ENCODE measurements around the gene PCSK9. TPM values are rescaled to one million over a fixed set of nuclear protein-coding genes. Genes with fewer than 3 reads are reported as not detected.

The PCSK9 gene
- total RNA-seq, 1 donor from 2014 or later: not detected

- intact Hi-C loops (cut with DNase I): no loop called here
- ATAC-seq (ENCODE audit: poor library complexity) (no peak), DNase-seq (no peak)
These were observed 390 bp upstream of the PCSK9 start for GRCh38 chr1:55038974-55039341.

GRCh38 chr1:55040083-55040932 lies 960 bp downstream of the PCSK9 start:
- intact Hi-C loops (cut with DNase I): no loop called here
- no peak for DNase-seq
- peak; percentile 17 for ATAC-seq (ENCODE audit: poor library complexity)

GRCh38 chr1:55040933-55041494 lies 1.7 kb downstream of the PCSK9 start:
- intact Hi-C loops (cut with DNase I): no loop called here
- ATAC-seq (ENCODE audit: poor library complexity): no peak
- no peak for DNase-seq

- intact Hi-C loops (cut with DNase I): no loop called here
- no peak for DNase-seq
- ATAC-seq (ENCODE audit: poor library complexity): no peak
These were observed 2.3 kb downstream of the PCSK9 start for GRCh38 chr1:55041613-55042012.

- ATAC-seq (ENCODE audit: poor library complexity) (no peak), DNase-seq (no peak)
- intact Hi-C loops (cut with DNase I): no loop called here
These were observed 3.7 kb downstream of the PCSK9 start for GRCh38 chr1:55043011-55043410.

GRCh38 chr1:55043726-55044125 lies 4.4 kb downstream of the PCSK9 start:
- ATAC-seq (ENCODE audit: poor library complexity): no peak
- intact Hi-C loops (cut with DNase I): no loop called here
- no peak for DNase-seq

GRCh38 chr1:55044617-55045397 lies 5.5 kb downstream of the PCSK9 start:
- intact Hi-C loops (cut with DNase I): no loop called here
- ATAC-seq (ENCODE audit: poor library complexity): no peak
- no peak for DNase-seq

GRCh38 chr1:55045430-55045829 lies 6.1 kb downstream of the PCSK9 start:
- DNase-seq (no peak), ATAC-seq (ENCODE audit: poor library complexity) (no peak)
- intact Hi-C loops (cut with DNase I): no loop called here

GRCh38 chr1:55046871-55047270 lies 7.5 kb downstream of the PCSK9 start:
- intact Hi-C loops (cut with DNase I): no loop called here
- DNase-seq: no peak
- ATAC-seq (ENCODE audit: poor library complexity): no peak

- intact Hi-C loops (cut with DNase I): no loop called here
- DNase-seq: no peak
- no peak for ATAC-seq (ENCODE audit: poor library complexity)
These were observed 8.3 kb downstream of the PCSK9 start for GRCh38 chr1:55047611-55048010.

GRCh38 chr1:55048453-55049270 lies 9.3 kb downstream of the PCSK9 start:
- intact Hi-C loops (cut with DNase I): no loop called here
- ATAC-seq (ENCODE audit: poor library complexity): no peak
- no peak for DNase-seq

- DNase-seq (no peak), ATAC-seq (ENCODE audit: poor library complexity) (no peak)
- intact Hi-C loops (cut with DNase I): no loop called here
These were observed 10.0 kb downstream of the PCSK9 start for GRCh38 chr1:55049271-55049913.

- DNase-seq: peak; percentile 68
- intact Hi-C loops (cut with DNase I): no loop called here
- ATAC-seq (ENCODE audit: poor library complexity): peak; percentile 54
These were observed 10.5 kb downstream of the PCSK9 start for GRCh38 chr1:55049914-55050278.

GRCh38 chr1:55050283-55050682 lies 10.9 kb downstream of the PCSK9 start:
- DNase-seq (no peak), ATAC-seq (ENCODE audit: poor library complexity) (peak; percentile 7)
- intact Hi-C loops (cut with DNase I): no loop called here

- intact Hi-C loops (cut with DNase I): no loop called here
- ATAC-seq (ENCODE audit: poor library complexity) (no peak), DNase-seq (no peak)
These were observed 11.8 kb downstream of the PCSK9 start for GRCh38 chr1:55051169-55051568.

- DNase-seq (no peak), ATAC-seq (ENCODE audit: poor library complexity) (no peak)
- intact Hi-C loops (cut with DNase I): no loop called here
These were observed 12.3 kb downstream of the PCSK9 start for GRCh38 chr1:55051621-55052020.

GRCh38 chr1:55052221-55053142 lies 13.1 kb downstream of the PCSK9 start:
- DNase-seq: peak; percentile 70
- ATAC-seq (ENCODE audit: poor library complexity): peak; percentile 47
- intact Hi-C loops (cut with DNase I): no loop called here
